Osteocyte (in vitro differentiated cells): ENCODE measurements around the gene MANBA. TPM values are rescaled to one million over a fixed set of nuclear protein-coding genes. Genes with fewer than 3 reads are reported as not detected.

ENCODE experiments used
- DNase-seq: peaks from one replicate; pipeline ENCODE4 v3.0.0; 2021; ENCODE audit warnings: mixed read lengths; ENCODE audit not compliant: unreplicated experiment; ENCODE audit errors: extremely low spot score
- H3K27ac Mint-ChIP-seq: one replicate; pipeline ENCODE4 v1.8.0; 2021; ENCODE audit warnings: mild to moderate bottlenecking, mixed read lengths; ENCODE audit not compliant: unreplicated experiment
- H3K27me3 Mint-ChIP-seq: one replicate; pipeline ENCODE4 v1.8.0; 2021; ENCODE audit warnings: mixed read lengths; ENCODE audit not compliant: unreplicated experiment
- H3K36me3 Mint-ChIP-seq: one replicate; pipeline ENCODE4 v1.8.0; 2021; ENCODE audit warnings: mixed read lengths; ENCODE audit not compliant: unreplicated experiment
- H3K4me1 Mint-ChIP-seq: one replicate; pipeline ENCODE4 v1.8.0; 2021; ENCODE audit warnings: mixed read lengths; ENCODE audit not compliant: unreplicated experiment
- H3K4me3 Mint-ChIP-seq: one replicate; pipeline ENCODE4 v1.8.0; 2021; ENCODE audit warnings: mild to moderate bottlenecking, moderate library complexity, mixed read lengths; ENCODE audit not compliant: unreplicated experiment
- H3K9me3 Mint-ChIP-seq: one replicate; pipeline ENCODE4 v1.8.0; 2021; ENCODE audit warnings: mixed read lengths; ENCODE audit not compliant: unreplicated experiment
- CTCF ChIP-seq: fragments of 200-600 bp; sonication (generic); IDR thresholded peaks from 2 replicates; pipeline ENCODE4 v1.5.0; 2021; ENCODE audit warnings: antibody characterized with exemption, mild to moderate bottlenecking, moderate library complexity
- total RNA-seq: library from RNA; stranded (reverse); gene quantifications from 2 replicates; pipeline ENCODE4 v1.2.1, GENCODE V29; 2021

Gene MANBA
- total RNA-seq, 1 donor from 2014 or later: 26.1 TPM

- Mint-ChIP-seq H3K9me3 (no peaks in the 10 kb centered on the region), H3K4me3 (no peak overlapping the region)
Observed at GRCh38 chr4:102780476-102781144, 19.8 kb upstream of the MANBA start.

GRCh38 chr4:102779204-102779603, 18.4 kb upstream of the MANBA start:
- H3K27me3 Mint-ChIP-seq: peaks cover 5% of the 10 kb centered on the region
- no peak for TF ChIP-seq CTCF
- no peaks in the 10 kb centered on the region for H3K4me1 Mint-ChIP-seq
- no peak overlapping the region for H3K27ac Mint-ChIP-seq
- no peaks in the 10 kb centered on the region for H3K36me3 Mint-ChIP-seq
- no peak for DNase-seq
- H3K4me3 Mint-ChIP-seq: no peak overlapping the region
- no peaks in the 10 kb centered on the region for H3K9me3 Mint-ChIP-seq

More at GRCh38 chr4:102780476-102781144, 19.8 kb upstream of the MANBA start:
- no peak for DNase-seq
- Mint-ChIP-seq H3K36me3 (no peaks in the 10 kb centered on the region), H3K4me1 (no peaks in the 10 kb centered on the region), H3K27me3 (peaks cover 5% of the 10 kb centered on the region), H3K27ac (no peak overlapping the region)
- TF ChIP-seq CTCF: no peak

- no peak for DNase-seq
- H3K4me1 Mint-ChIP-seq: no peaks in the 10 kb centered on the region
- no peak overlapping the region for H3K27ac Mint-ChIP-seq
- H3K27me3 Mint-ChIP-seq: peaks cover 5% of the 10 kb centered on the region
- no peak for TF ChIP-seq CTCF
- H3K4me3 Mint-ChIP-seq: no peak overlapping the region
- H3K36me3 Mint-ChIP-seq: no peaks in the 10 kb centered on the region
- no peaks in the 10 kb centered on the region for H3K9me3 Mint-ChIP-seq
Observed at GRCh38 chr4:102778720-102779119, 18.0 kb upstream of the MANBA start.

GRCh38 chr4:102775805-102776204, 15.0 kb upstream of the MANBA start:
- Mint-ChIP-seq H3K4me3 (no peak overlapping the region), H3K36me3 (no peaks in the 10 kb centered on the region), H3K9me3 (no peaks in the 10 kb centered on the region), H3K27me3 (peaks cover 5% of the 10 kb centered on the region), H3K27ac (no peak overlapping the region), H3K4me1 (no peaks in the 10 kb centered on the region)
- DNase-seq: no peak
- no peak for TF ChIP-seq CTCF

GRCh38 chr4:102774254-102774653, 13.5 kb upstream of the MANBA start:
- TF ChIP-seq CTCF: no peak
- DNase-seq: no peak
- Mint-ChIP-seq H3K4me3 (no peak overlapping the region), H3K27me3 (peaks cover 5% of the 10 kb centered on the region), H3K9me3 (no peaks in the 10 kb centered on the region), H3K27ac (no peak overlapping the region), H3K36me3 (no peaks in the 10 kb centered on the region), H3K4me1 (no peaks in the 10 kb centered on the region)
